ENCODE data around the gene ZSWIM1.

Gene ZSWIM1

DNA sequence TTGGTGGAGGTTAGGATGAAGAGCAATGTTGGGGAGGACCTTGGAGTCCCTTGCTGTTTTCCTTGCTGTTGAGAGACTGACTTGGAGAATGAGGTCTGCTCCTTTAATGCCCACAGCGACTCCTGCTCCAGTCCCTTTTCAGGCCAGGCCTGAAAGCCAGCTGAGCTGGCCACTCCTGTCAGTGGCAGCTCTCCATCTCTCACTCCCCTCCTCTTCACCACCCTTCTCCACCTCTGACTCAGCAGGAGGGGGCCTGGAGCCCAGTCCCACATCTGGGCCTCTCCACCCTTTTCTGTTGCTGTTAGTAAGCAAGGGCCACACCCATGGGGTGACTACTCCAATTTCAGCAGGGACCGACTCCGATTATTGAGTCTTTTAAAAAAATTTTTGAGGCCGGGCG lies 45.2 kb upstream of the ZSWIM1 start:
- Histone ChIP-seq H3K4me2 (ENCODE audit: low read depth, low read length) (no peak overlapping the region), H3F3A (ENCODE audit: insufficient read depth, low read length) (no peaks in the 10 kb centered on the region), H3K4me1 (ENCODE audit: low read length) (no peaks in the 10 kb centered on the region), H3K27ac (ENCODE audit: low read length) (no peak overlapping the region), H3K9me2 (replicated peaks; ENCODE audit: insufficient read depth, low read length) (no peaks in the 10 kb centered on the region), H3K36me3 (replicated peaks; ENCODE audit: insufficient read depth, low read length) (no peaks in the 10 kb centered on the region), H3K79me2 (ENCODE audit: low read length) (no peaks in the 10 kb centered on the region), H3K9ac (ENCODE audit: low read length) (no peak overlapping the region), H4K20me1 (ENCODE audit: insufficient read depth, low read length) (no peaks in the 10 kb centered on the region), H2AFZ (ENCODE audit: low read length) (no peak overlapping the region), H3K27me3 (replicated peaks; ENCODE audit: insufficient read depth, low read length) (no peaks in the 10 kb centered on the region), H3K9me3 (replicated peaks; ENCODE audit: insufficient read depth, low read length) (no peaks in the 10 kb centered on the region), H3K4me3 (ENCODE audit: low read length) (no peak overlapping the region)
- TF ChIP-seq, protein P1, sequence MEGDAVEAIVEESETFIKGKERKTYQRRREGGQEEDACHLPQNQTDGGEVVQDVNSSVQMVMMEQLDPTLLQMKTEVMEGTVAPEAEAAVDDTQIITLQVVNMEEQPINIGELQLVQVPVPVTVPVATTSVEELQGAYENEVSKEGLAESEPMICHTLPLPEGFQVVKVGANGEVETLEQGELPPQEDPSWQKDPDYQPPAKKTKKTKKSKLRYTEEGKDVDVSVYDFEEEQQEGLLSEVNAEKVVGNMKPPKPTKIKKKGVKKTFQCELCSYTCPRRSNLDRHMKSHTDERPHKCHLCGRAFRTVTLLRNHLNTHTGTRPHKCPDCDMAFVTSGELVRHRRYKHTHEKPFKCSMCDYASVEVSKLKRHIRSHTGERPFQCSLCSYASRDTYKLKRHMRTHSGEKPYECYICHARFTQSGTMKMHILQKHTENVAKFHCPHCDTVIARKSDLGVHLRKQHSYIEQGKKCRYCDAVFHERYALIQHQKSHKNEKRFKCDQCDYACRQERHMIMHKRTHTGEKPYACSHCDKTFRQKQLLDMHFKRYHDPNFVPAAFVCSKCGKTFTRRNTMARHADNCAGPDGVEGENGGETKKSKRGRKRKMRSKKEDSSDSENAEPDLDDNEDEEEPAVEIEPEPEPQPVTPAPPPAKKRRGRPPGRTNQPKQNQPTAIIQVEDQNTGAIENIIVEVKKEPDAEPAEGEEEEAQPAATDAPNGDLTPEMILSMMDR (IDR thresholded peaks at IDR 0.05; ENCODE audit: low read length), result no peak
- TF ChIP-seq EZH2 (optimal IDR thresholded peaks at IDR 0.05; ENCODE audit: low read depth, low read length), result no peak
- TF ChIP-seq EZH2phosphoT487 (IDR thresholded peaks at IDR 0.05; ENCODE audit: low read length), result no peak
- DNase-seq, result no peak

DNA sequence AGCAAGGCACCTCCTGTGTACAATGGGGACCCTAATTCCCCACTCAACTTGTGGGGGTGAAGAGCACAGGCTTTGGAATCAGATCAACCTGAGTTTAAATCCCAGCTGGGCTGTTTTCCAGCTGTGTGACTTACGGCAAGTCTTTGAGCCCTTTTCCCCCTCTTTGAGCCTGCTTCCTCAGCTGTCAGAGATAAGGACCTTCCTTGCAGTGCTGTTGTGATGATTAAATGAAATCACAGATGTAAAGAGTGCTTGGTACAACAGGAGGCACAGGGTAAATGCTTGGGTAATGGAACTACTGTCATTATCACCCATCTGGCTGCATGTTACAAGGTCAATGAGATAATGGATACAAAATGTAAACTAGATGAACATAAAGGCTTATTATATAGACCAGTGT lies 44.2 kb upstream of the ZSWIM1 start:
- Histone ChIP-seq H3K9me3 (replicated peaks; ENCODE audit: insufficient read depth, low read length) (no peaks in the 10 kb centered on the region), H3K79me2 (ENCODE audit: low read length) (no peaks in the 10 kb centered on the region), H2AFZ (ENCODE audit: low read length) (no peak overlapping the region), H3K27me3 (replicated peaks; ENCODE audit: insufficient read depth, low read length) (no peaks in the 10 kb centered on the region), H3K4me1 (ENCODE audit: low read length) (no peaks in the 10 kb centered on the region), H3K9ac (ENCODE audit: low read length) (no peak overlapping the region), H3K4me2 (ENCODE audit: low read depth, low read length) (no peak overlapping the region), H3K9me2 (replicated peaks; ENCODE audit: insufficient read depth, low read length) (no peaks in the 10 kb centered on the region), H3K4me3 (ENCODE audit: low read length) (no peak overlapping the region), H3F3A (ENCODE audit: insufficient read depth, low read length) (no peaks in the 10 kb centered on the region), H4K20me1 (ENCODE audit: insufficient read depth, low read length) (no peaks in the 10 kb centered on the region), H3K36me3 (replicated peaks; ENCODE audit: insufficient read depth, low read length) (no peaks in the 10 kb centered on the region), H3K27ac (ENCODE audit: low read length) (no peak overlapping the region)
- DNase-seq, result no peak
- TF ChIP-seq EZH2phosphoT487 (IDR thresholded peaks at IDR 0.05; ENCODE audit: low read length) (no peak), EZH2 (optimal IDR thresholded peaks at IDR 0.05; ENCODE audit: low read depth, low read length) (no peak)
- TF ChIP-seq, protein P1 (IDR thresholded peaks at IDR 0.05; ENCODE audit: low read length), result no peak

DNA sequence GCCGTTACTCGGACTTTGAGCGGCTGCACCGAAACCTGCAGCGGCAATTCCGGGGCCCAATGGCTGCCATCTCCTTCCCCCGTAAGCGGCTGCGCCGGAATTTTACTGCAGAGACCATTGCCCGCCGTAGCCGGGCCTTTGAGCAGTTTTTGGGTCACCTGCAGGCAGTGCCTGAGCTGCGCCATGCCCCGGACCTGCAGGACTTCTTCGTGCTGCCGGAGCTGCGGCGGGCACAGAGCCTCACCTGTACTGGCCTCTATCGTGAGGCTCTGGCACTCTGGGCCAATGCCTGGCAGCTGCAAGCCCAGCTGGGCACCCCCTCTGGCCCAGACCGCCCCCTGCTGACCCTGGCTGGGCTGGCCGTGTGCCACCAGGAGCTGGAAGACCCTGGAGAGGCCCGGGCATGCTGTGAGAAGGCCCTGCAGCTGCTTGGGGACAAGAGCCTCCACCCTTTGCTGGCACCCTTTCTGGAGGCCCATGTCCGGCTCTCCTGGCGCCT lies 40.3 kb upstream of the ZSWIM1 start:
- Histone ChIP-seq H3K9ac (ENCODE audit: low read length) (no peak overlapping the region), H3K4me1 (ENCODE audit: low read length) (no peaks in the 10 kb centered on the region), H2AFZ (ENCODE audit: low read length) (no peak overlapping the region), H3K9me3 (replicated peaks; ENCODE audit: insufficient read depth, low read length) (no peaks in the 10 kb centered on the region), H3K79me2 (ENCODE audit: low read length) (no peaks in the 10 kb centered on the region), H3K27me3 (replicated peaks; ENCODE audit: insufficient read depth, low read length) (no peaks in the 10 kb centered on the region), H4K20me1 (ENCODE audit: insufficient read depth, low read length) (no peaks in the 10 kb centered on the region), H3F3A (ENCODE audit: insufficient read depth, low read length) (no peaks in the 10 kb centered on the region), H3K4me3 (ENCODE audit: low read length) (no peak overlapping the region), H3K36me3 (replicated peaks; ENCODE audit: insufficient read depth, low read length) (no peaks in the 10 kb centered on the region), H3K9me2 (replicated peaks; ENCODE audit: insufficient read depth, low read length) (no peaks in the 10 kb centered on the region), H3K4me2 (ENCODE audit: low read depth, low read length) (no peak overlapping the region), H3K27ac (ENCODE audit: low read length) (no peak overlapping the region)
- DNase-seq, result no peak
- TF ChIP-seq, protein P1 (IDR thresholded peaks at IDR 0.05; ENCODE audit: low read length), result no peak
- TF ChIP-seq EZH2phosphoT487 (IDR thresholded peaks at IDR 0.05; ENCODE audit: low read length), result no peak
- no peak for TF ChIP-seq EZH2 (optimal IDR thresholded peaks at IDR 0.05; ENCODE audit: low read depth, low read length)
